HEK293T (cell line): ENCODE results near the gene MVB12B.

ENCODE experiments used
- CTCF ChIA-PET: fragments of 350-600 bp; formaldehyde crosslinking; extraction: SDS; loops from one replicate; lab custom pipeline; 2021; ENCODE audit warnings: antibody characterized with exemption, inconsistent platforms; lab: Yijun Ruan, JAX
- POLR2A ChIA-PET: fragments of 350-600 bp; formaldehyde crosslinking; extraction: SDS; loops from one replicate; lab custom pipeline; 2020; ENCODE audit warnings: antibody characterized with exemption, inconsistent platforms; lab: Yijun Ruan, JAX
- DNase-seq: peaks from one replicate; pipeline ENCODE4 v3.0.0; 2012; ENCODE audit warnings: mixed read lengths; ENCODE audit errors: extremely low spot score
- ARNT ChIP-seq: fragments of 450-650 bp; IDR thresholded peaks from 2 replicates; pipeline ENCODE4 v1.6.1; 2017; ENCODE audit warnings: mild to moderate bottlenecking
- BHLHE40 ChIP-seq: fragments of 450-650 bp; IDR thresholded peaks from 2 replicates; pipeline ENCODE4 v1.6.1; 2016; ENCODE audit warnings: mild to moderate bottlenecking, moderate library complexity, borderline replicate concordance
- CTBP1 ChIP-seq: fragments of 450-650 bp; IDR thresholded peaks from 2 replicates; pipeline ENCODE4 v1.6.1; 2016; ENCODE audit warnings: borderline replicate concordance
- ELF4 ChIP-seq: fragments of 450-650 bp; IDR thresholded peaks from 2 replicates; pipeline ENCODE4 v1.6.1; 2017; ENCODE audit warnings: antibody characterized with exemption
- FOXA1 ChIP-seq: fragments of 450-650 bp; IDR thresholded peaks from 2 replicates; pipeline ENCODE4 v1.6.1; 2016; ENCODE audit warnings: mild to moderate bottlenecking
- FOXK2 ChIP-seq: fragments of 450-650 bp; IDR thresholded peaks from 2 replicates; pipeline ENCODE4 v1.6.1; 2016; ENCODE audit warnings: mild to moderate bottlenecking
- FOXM1 ChIP-seq: fragments of 450-650 bp; IDR thresholded peaks from 2 replicates; pipeline ENCODE4 v1.6.1; 2017; ENCODE audit warnings: mild to moderate bottlenecking, borderline replicate concordance
- HDGF ChIP-seq: fragments of 450-650 bp; IDR thresholded peaks from 2 replicates; pipeline ENCODE4 v1.6.1; 2017; ENCODE audit warnings: antibody characterized with exemption, borderline replicate concordance
- L3MBTL2 ChIP-seq: fragments of 450-650 bp; conservative IDR thresholded peaks from 2 replicates; pipeline ENCODE4 v1.6.1; 2016; ENCODE audit warnings: mild to moderate bottlenecking
- LEF1 ChIP-seq: fragments of 450-650 bp; IDR thresholded peaks from 2 replicates; pipeline ENCODE4 v1.6.1; 2017; ENCODE audit warnings: mild to moderate bottlenecking, borderline replicate concordance
- NFRKB ChIP-seq: fragments of 450-650 bp; IDR thresholded peaks from 2 replicates; pipeline ENCODE4 v1.6.1; 2016; ENCODE audit warnings: mild to moderate bottlenecking, moderate library complexity
- SP1 ChIP-seq: fragments of 450-650 bp; IDR thresholded peaks from 2 replicates; pipeline ENCODE4 v1.6.1; 2017
- SUZ12 ChIP-seq: fragments of 450-650 bp; IDR thresholded peaks from 2 replicates; pipeline ENCODE4 v1.6.1; 2016; ENCODE audit warnings: mild to moderate bottlenecking
- TARDBP ChIP-seq: fragments of 450-650 bp; IDR thresholded peaks from 2 replicates; pipeline ENCODE4 v1.6.1; 2016
- ZNF384 ChIP-seq: fragments of 450-650 bp; IDR thresholded peaks from 2 replicates; pipeline ENCODE4 v1.6.1; 2016
- TF ChIP-seq, protein P1 (sequence below): fragments of 450-650 bp; IDR thresholded peaks from 2 replicates; pipeline ENCODE4 v1.6.1; 2016

The MVB12B gene

DNA sequence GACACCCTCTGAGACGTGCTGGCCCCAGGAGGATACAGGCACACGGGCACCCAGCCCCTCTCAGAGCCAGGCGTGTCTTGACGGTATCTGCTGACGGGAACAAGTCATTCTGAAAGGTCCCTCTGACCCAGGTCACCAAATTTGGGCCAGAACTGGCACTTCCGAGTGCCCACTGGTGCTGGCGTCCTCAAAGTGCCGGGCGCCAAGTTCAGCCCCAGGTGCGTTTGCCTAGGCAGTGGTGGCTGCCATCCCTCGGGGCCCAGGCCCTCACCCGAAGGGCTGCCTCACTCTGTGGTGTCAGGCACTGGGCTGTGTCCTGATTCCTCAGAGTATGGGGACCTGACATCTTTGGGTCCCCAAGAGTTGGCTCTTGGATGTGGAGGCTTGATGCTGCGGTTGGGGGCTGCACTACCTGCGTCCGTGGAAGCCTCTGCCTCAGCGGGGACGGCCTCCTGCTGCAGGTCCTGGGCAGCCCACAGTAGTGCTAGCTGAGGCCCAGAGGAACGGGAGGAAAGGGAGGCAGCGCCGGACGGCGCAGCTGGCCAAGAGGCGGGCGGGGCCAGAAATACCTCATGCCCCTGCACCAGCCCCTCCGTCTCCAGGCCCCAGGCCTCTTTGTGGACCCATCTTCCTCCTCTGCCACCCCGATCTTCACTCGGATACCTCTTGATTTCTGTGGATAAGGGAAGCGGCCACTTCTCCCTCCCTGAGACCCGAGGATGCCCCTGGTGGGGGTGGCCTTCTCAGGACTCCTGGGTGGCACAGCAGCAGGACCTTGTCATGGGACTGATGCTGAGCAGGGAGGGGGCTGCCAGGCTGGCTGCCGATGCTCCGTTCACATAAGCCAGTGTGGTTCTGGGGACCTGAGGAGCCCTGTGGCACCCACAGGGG, 177.7 kb downstream of the MVB12B start:
- CTCF ChIA-PET = no interaction called here
- no peak for DNase-seq
- POLR2A ChIA-PET = no interaction called here
- no peak for TF ChIP-seq FOXA1
- no peak for TF ChIP-seq SP1
- TF ChIP-seq NFRKB = no peak
- TF ChIP-seq ARNT = no peak
- no peak for TF ChIP-seq FOXK2
- TF ChIP-seq, protein P1, sequence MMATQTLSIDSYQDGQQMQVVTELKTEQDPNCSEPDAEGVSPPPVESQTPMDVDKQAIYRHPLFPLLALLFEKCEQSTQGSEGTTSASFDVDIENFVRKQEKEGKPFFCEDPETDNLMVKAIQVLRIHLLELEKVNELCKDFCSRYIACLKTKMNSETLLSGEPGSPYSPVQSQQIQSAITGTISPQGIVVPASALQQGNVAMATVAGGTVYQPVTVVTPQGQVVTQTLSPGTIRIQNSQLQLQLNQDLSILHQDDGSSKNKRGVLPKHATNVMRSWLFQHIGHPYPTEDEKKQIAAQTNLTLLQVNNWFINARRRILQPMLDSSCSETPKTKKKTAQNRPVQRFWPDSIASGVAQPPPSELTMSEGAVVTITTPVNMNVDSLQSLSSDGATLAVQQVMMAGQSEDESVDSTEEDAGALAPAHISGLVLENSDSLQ = no peak
- no peak for TF ChIP-seq L3MBTL2
- TF ChIP-seq TARDBP = no peak
- no peak for TF ChIP-seq ZNF384
- no peak for TF ChIP-seq CTBP1
- no peak for TF ChIP-seq HDGF
- TF ChIP-seq FOXM1 = no peak
- TF ChIP-seq LEF1 = no peak
- no peak for TF ChIP-seq ELF4
- no peak for TF ChIP-seq SUZ12
- TF ChIP-seq BHLHE40 = no peak

DNA sequence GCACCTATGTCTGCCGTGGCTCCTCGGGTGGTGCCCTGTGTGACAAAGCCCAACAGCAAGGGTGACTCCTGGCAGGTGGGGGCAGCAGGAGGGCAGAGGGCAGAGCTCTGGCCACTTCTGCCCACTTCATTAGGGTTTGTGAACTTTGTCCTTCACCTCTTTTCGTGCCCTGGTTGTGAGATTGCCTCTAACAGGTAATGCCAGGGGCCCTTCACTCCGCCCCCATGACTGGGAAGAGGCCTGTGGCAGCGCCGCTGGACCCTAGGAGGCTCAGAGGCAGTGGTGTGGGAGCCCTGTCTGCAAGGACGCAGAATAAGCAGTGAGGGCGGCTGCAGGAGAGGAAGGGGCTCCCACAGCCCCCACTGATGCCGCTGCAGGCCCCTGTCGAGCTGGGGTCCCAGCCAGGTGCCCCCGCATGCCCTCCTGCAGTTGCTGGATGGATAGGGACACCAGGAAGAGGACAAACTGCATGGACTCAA, 178.4 kb downstream of the MVB12B start:
- TF ChIP-seq FOXM1 = no peak
- TF ChIP-seq L3MBTL2 = no peak
- no peak for TF ChIP-seq FOXK2
- no peak for TF ChIP-seq FOXA1
- no peak for TF ChIP-seq LEF1
- TF ChIP-seq BHLHE40 = no peak
- no peak for TF ChIP-seq ARNT
- TF ChIP-seq ELF4 = no peak
- TF ChIP-seq NFRKB = no peak
- TF ChIP-seq TARDBP = no peak
- no peak for TF ChIP-seq ZNF384
- no peak for TF ChIP-seq HDGF
- TF ChIP-seq CTBP1 = no peak
- TF ChIP-seq, protein P1 = no peak
- TF ChIP-seq SP1 = no peak
- no peak for TF ChIP-seq SUZ12
- ChIA-PET CTCF (no interaction called here), POLR2A (no interaction called here)
- DNase-seq = no peak

DNA sequence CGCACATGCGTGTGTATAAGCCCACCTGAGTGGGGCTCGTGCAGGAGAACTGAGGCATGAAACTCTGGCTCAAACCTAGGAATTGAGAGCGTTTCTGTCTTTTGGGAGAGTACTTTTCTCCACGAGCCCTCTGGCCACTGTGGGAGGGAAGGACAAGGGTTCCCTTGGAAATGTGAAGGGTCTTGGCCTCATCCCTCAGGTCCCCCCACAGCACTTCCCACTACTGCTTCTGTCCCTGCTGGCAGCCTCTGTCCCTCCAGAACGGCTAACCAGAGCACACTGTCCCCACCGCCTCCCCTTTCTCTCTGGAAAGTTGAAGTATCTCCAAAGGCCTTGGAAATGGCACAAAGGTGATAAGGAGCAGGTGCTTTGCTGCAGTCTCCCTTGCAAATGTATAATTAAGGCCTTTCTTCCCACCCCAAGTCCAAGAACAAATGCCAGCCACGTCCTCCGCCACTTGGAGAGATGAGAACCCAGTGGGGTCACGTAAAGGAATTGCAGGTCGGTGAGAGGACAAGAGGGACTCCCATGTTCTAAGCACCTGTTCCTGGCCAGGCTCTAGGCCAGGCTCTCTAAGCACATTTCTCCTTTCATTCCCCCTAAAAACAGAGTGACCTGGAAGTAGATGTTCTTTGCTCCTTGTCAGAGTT, 179.2 kb downstream of the MVB12B start:
- CTCF ChIA-PET = interaction anchor here (1.2 kb wide), 1 partner anchor 52 kb away, joined by 3 read pairs; no protein-coding TSS in a partner anchor
- no peak for DNase-seq
- no peak for TF ChIP-seq FOXK2
- no peak for TF ChIP-seq ELF4
- POLR2A ChIA-PET = no interaction called here

DNA sequence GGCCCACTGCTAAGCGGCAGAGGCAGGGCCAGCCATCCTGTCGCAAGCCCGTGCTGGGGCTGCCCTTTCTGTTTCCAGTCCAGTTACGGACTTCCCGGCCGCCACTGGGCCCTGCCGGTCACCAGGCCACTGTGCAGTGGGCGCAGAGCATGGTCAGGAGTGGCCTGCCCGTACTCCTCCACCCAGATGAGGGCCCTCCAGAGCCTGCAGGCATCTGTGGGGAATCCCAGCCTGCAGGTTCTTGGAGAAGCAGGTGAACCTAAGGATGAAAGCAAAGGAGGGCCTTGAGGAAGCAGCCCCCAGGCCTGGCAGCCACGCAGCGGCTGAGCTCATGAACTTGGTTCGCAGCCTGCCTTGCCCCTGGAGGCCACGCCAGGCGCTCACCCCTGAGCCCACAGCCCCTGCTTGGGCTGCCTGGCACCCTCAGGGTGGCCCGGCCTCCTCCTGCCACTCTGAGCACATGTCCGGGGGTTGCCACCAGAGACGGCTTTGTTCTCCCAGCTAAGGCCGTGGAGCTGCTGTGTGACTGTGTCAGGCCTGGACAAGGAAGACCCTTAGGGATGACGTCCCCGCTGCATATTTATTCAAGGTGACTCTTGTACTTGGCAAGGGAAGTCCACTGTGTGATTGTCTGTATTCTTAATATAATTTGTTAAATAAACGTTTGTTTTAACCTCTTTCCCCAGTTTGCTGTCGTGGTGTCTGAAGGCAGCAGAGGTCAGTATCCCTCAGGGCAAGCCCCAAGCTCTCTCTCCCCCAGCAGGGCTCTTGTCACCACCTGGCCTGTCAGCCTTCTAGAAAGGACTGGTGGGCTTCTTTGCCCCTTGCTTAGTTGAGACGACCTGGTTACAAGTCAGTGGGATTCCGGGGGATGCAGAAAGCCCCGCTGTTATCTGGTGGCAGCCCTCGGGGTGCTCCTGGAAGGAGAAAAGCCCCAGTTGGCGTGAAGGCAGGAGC, 180.0 kb downstream of the MVB12B start:
- CTCF ChIA-PET = interaction anchor here (1.2 kb wide), 1 partner anchor 51 kb away, joined by 3 read pairs; no protein-coding TSS in a partner anchor
- TF ChIP-seq ELF4 (no peak), SP1 (no peak), SUZ12 (no peak), FOXM1 (no peak), ARNT (no peak), FOXA1 (no peak), NFRKB (no peak), LEF1 (no peak), FOXK2 (no peak)
- POLR2A ChIA-PET = no interaction called here

DNA sequence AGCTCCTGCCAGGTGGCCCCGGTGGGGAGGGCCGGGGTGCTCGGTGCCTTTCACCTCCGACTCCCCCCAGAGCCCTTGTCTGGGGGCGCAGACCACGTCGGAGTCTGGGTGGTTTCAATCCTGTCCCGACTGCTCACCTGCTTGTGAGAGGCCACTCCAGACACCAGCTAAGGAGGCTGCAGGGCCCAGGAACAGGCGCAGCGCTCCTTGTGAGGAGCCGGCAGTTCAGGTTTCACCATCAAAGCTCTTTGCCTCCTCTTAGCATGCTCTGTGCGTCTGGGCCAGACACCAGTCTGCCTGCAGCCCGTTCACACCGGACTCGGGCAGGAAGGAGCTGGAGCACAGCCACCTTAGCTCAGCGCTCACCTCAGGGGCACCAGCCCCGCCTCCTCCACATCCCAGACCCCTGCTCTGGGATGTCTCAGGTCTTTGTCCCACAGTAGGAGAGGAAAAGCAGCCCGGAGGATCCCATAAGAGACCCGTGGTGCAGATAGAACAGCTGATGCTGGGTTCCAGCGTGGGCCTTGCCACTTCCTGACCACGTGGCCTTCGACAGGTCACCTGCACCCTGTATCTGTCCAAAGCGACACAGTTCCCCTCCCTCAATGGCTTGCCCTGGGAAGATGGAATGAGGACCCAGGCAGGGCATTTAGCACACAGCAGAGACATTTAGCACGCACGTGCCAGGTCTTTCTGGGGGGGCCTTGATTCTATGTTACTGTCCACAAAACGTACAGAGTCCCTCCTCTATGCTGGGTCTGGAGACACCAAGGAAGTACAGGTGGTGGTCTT, 180.9 kb downstream of the MVB12B start:
- ChIA-PET CTCF (interaction anchor here (1.2 kb wide), 1 partner anchor 50 kb away, joined by 3 read pairs; no protein-coding TSS in a partner anchor), POLR2A (no interaction called here)
- TF ChIP-seq NFRKB = no peak
- TF ChIP-seq L3MBTL2 = no peak
- DNase-seq = no peak

More for the DNA sequence above, 180.0 kb downstream of the MVB12B start:
- no peak for DNase-seq
